HG02973 (cell line): ENCODE results near the gene PLCD3.

ENCODE experiments used
- ATAC-seq: cut with Tn5 transposase; IDR thresholded peaks from one replicate; pipeline ENCODE4 v1.9.1; 2021; ENCODE audit warnings: moderate library complexity; ENCODE audit not compliant: unreplicated experiment

Gene PLCD3

DNA sequence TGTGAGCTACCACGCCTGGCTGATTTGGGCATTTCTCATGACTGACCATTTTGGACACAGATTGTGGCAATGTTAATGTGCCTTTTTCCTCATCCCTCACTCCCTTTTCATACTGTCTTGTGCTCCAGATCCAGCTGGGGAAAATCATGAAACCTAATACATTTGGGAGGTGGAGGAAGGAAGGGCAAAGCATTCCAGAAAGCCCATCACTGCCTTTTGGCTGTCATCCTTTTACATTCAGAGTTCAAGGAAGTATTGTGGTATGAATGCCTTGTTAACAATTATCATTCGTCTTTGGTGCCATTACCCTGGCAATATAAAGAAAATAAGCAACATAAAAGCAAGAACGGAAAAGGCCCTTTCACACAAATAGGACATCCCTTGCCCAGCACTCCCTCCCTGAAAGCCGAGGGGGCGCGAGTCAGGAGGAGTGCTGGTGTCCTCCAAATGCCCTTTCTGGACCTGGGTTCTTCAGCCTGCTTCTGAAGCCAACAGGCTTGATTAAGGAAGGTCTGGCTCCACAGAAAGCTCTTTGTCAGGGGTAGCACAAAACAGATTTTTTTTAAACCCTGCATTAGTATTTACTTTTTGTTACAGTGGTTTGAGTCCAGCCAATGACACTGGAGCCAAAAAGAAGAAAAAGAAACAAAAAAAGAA is 51.1 kb downstream of the PLCD3 start:
- no peak for ATAC-seq

DNA sequence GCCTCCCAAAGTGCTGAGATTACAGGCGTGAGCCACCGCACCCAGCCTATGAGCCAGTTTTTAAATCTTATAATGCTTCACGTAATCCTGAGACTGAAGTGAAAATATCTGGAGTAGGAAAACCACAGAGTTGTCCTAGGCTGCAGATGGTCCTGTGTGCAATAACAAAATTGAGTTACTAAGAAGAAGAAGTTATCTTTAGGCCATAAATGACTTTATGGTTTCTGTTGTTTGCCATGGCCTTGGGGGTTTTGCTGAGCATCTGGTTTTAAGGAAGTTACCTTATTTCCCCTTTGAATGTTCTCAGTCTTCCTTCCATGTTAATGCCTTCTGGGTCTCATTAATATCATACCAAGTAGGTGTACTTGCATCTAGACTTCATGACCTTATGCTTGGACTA is 54.7 kb downstream of the PLCD3 start:
- ATAC-seq = no peak

DNA sequence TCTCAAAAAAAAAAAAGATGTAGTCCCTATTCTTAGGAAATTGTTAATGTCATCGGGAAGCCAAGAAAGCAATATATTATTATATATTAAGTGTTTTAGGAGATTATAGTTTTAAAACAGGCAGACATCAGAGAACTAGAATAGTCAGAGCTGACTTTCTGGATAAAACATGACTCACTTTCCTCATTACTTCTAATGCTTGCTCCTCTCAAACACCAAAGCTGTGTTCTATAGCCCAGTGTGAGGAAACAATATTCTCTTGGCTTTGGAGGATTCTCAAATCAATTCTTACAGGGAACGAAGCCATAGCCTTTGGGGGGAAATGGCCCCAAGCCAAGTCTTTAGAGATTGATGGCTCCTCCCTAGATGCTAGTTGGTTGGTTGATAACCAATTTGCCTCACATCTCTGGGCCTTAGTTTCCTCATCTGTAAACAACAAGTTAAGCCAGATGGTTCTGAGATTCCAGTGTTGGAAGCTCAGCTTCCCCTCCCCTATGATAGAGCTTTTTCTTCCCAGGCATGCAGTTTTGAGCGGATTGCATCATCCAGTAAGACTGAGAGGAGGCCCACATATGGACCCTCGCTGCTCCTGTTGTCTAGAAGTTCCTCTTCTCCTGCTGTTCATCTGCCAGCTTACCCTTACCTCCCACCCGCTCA is 58.8 kb downstream of the PLCD3 start:
- ATAC-seq = no peak

DNA sequence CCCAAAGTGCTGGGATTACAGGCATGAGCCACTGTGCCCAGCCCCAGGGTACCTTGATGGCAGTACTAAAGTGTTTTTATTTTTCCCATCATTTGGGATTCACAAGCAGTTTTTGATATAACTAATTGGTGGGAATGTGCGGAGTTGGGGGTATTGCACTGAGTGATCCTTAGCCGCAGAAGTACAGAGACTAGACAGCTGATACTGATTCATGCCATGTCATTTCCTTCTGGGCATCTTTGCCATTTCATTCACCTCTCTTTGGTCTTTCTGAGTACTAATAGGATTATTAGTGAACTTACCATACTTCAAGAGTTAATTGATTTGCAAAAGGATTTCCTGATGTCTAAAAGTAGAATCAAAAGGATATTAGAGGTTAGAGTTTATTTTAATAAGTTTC is 61.5 kb downstream of the PLCD3 start:
- ATAC-seq = no peak

DNA sequence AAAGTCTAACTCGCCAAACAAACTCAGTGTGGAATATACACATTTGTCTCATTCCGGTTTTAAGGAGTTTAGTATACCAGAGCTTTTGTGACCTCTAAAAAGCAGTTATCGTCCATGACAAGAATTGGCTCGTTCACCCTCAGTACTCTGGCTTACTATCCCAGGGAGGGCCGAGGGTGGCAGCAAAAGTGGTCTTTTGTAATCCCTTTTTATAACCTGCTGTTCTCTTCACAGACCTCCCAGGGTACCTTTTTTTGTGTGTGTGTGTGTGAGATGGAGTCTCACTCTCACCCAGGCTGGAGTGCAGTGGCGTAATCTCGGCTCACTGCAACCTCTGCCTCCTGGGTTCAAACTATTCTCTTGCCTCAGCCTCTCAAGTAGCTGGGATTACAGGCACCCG is 62.3 kb downstream of the PLCD3 start:
- ATAC-seq = no peak

DNA sequence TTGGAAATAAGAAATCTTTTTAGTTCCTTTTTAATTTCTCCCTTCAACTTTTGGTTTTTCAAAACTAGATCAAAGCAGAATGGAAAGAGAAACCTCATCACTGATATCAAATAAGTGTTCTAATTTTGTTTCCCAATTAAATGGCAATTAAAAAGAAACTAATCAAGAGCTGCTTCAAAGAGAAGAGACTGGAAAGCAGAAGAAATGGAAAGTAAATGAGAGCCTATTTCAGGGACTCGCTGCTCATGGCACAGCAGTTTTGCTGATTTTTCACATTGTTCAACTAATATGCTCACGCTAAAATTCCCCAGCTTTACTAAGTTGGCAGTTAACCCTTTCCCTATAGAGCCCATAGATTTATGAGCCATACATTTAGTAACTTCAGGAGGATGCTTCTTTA is 64.7 kb downstream of the PLCD3 start:
- no peak for ATAC-seq

DNA sequence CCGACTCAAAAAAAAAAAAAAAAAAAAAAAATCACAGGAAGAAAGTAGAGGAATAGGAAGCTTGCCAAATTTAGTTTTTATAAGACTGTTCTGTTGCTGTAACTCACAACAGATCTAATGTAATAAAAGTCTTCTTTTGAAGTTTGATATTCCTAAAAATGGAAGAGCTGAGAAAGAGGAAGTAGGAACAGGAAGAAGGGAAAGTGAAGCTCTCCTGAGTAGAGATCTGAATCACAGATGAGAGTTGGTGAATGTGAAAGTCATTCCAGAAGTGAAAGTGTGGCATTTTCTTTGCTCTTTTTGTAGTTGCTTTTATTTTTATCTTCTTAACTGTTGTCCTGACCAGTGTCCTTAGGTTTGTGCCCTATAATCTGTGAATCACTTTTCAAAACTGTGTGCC is 69.1 kb downstream of the PLCD3 start:
- ATAC-seq = no peak

DNA sequence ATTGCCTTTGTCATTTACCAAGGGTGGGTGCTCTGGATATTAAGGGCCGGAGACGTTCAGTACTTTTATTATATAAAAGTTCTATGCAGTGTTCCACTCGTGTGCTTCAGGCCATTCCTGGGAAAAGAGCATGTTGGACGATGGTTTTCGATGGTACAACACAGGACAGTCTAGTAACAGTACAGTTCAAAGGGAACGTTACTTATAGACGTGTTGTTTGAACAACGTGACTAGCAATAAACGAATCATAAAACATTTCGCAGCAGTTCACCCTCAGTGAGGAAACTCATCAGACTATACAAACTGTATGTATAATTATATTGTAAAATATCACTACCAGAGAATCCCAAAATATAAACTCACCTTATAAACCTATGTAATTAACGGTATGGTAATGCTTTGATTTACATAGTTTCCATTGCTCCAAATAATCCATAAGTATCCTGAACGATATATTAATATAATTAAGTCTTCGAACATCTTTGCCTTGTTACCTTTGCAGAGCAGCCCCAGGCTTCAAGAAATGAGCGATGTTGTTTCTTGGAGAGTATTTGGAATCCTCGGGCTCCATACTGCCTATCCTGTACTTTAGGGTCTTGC is 70.6 kb downstream of the PLCD3 start:
- no peak for ATAC-seq

DNA sequence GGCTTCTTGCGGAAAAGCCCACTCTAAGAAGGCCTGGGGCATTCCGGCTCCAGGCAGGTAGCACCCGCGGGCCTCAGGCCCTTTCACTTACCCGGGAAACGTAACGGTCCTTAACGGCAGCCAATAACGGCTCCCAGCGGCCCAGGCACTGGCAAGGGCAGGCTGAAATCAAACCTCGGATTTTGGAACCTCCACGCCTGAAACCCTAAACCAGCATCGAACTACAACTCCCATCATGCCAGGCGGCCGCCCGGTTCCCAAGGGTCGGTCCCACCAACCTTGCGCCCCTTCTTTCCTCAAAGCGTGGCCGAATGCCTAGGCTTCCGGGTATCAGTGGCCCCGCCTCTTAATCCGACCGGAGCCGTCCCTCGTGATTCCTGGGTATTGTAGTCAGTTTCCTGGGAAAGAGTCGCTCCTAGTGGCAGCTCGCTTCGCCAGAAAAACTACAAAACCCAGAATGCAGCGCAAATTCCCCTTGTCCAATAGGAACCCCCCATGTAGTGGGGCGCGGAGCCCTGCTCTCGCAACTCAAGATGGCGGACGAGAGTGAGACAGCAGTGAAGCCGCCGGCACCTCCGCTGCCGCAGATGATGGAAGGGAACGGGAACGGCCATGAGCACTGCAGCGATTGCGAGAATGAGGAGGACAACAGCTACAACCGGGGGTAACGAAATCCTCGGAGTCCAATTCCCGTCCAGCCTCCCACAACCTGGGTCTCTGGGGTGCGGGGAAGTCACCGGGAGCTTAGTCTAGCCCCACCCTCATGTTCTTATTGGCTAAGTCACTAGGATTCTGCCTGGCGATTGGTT is 71.3 kb downstream of the PLCD3 start, which contains the start of gene NMT1:
Gene NMT1, plus strand, starts transcription at position 521 of the 809 bp plus-strand sequence. Its CDS starts 13 bp downstream, at position 534.
- ATAC-seq = peak; percentile 76

DNA sequence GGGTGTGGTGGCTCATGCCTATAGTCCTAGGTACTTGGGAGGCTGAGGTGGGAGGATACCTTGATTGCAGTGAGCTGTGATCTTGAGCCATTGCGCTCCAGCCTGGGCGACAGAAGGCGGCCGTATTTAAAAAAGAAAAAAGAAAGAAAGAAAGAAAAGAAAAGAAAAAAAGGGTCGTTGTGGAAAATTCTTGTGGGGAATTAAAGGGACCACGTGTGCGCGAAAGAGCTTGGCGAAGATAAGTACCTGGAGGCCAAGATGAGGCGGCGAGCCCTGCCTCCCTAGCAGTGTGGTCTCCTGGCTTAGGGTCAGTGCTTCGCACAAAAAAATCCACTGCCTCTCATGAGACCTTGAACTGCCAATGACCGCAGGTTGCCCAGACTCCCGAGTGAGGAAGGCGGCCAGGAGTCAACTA is 71.9 kb downstream of the PLCD3 start:
- ATAC-seq = no peak
